Ectodermal cell (in vitro differentiated cells): ENCODE results near the gene BNC2.
A peak's percentile ranks its signal among the peaks of the same experiment; 100 is the strongest.

Experiments
- H3K27ac ChIP-seq: 2 replicates; pipeline ENCODE4 v1.7.0; 2013; ENCODE audit warnings: mild to moderate bottlenecking, low read depth, low read length; ENCODE audit not compliant: insufficient read depth, poor library complexity, severe bottlenecking
- H3K27me3 ChIP-seq: 2 replicates; pipeline ENCODE4 v1.7.0; 2013; ENCODE audit warnings: mild to moderate bottlenecking, low read length; ENCODE audit not compliant: insufficient read depth, control insufficient read depth, poor library complexity, severe bottlenecking
- H3K36me3 ChIP-seq: one replicate; pipeline ENCODE4 v1.7.0; 2013; ENCODE audit warnings: low read length; ENCODE audit not compliant: control insufficient read depth, insufficient read depth
- H3K4me1 ChIP-seq: one replicate; pipeline ENCODE4 v1.7.0; 2013; ENCODE audit warnings: low read length; ENCODE audit not compliant: control insufficient read depth, insufficient read depth
- H3K4me3 ChIP-seq: 2 replicates; pipeline ENCODE4 v1.7.0; 2013; ENCODE audit warnings: low read depth, low read length, control low read depth; ENCODE audit not compliant: insufficient read depth
- H3K9me3 ChIP-seq: 2 replicates; pipeline ENCODE4 v1.7.0; 2013; ENCODE audit warnings: mild to moderate bottlenecking, low read length, moderate library complexity; ENCODE audit not compliant: control insufficient read depth
- WGBS, 2 experiments: methylation state at CpG; one replicate each; pipeline ENCODE4 v1.1.7; 2013; ENCODE audit warnings: missing lambda C conversion rate in 2 of 2; 5-methylcytosine and 5-hydroxymethylcytosine counted together

The BNC2 gene

DNA sequence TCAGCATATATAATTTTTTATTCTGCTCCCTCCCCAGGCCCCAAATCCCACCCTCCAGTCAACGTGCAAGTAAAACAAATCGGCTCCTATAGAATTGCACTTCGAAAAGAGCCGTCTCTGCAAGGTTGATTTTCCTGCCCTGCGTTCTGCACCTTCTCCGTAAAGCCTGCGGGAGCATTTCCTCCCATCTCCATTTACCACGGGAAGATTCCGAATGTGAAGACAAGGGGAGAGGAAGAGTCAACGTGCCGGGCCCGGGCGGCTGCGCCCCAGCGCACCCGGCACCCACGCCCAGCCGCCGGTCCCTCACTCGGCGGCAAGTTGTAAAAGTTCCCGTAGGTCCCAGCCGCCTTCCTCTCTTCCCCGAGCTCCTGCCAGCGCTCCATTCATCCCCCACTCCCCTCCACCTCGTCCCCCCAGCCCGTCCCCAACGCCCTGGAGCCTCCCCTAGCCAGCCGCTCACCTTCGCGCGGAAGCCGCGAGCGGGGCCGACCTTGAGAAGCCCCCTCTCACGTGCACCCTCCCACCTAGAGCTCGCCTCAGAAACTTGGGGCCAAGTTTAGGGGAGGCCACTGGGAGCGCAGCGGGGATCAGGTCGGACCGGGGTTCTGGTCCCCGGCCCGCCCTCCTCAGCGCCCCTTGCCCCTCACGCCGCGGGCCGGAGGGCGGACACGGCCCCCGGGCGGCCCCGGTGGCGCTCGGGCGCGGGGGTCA lies 431 bp downstream of the BNC2 start:
- no peaks in the 10 kb centered on the region for H3K9me3 ChIP-seq
- no peaks in the 10 kb centered on the region for H3K36me3 ChIP-seq
- WGBS, 2 experiments, result 0% methylated on average over 58 of the region's 58 CpGs
- peaks cover 65% of the 10 kb centered on the region for H3K27me3 ChIP-seq
- H3K4me1 ChIP-seq, result peaks cover 4% of the 10 kb centered on the region
- no peak overlapping the region for H3K27ac ChIP-seq
- peak overlapping the region; percentile 72 for H3K4me3 ChIP-seq

DNA sequence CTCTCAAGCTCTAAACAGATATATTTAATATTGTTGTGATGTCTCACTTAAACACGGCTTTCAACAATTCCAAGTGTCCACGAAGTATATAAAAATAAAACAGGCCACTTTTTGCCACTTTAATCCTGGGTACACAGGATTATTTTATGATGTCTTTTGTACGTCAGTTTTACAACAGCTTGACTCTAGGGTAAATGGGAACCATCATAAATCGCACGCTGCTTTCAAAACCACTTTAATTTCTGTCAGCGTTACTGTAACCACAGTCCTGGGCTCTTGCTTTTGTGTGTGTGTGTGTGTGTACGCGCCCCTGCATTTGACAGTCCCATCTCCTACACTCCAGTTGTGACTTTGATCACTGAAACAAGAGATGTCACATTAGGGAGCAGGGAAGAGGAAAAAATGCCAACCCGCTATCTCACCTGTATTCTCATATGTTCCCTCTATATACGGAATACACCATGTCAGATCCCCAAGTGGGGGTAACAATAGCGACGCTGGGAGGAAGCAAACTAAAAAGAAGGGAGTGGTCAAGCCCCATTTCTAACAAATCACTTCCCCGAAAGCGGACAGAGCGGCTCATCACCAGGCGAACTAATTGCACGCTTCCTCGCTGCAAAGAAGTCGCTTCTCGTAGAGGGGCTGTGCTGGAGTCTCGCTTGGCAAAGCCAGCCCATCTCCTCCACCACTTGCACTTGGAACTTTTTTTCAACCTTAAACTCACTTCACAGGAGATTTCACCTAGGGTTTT lies 1.2 kb downstream of the BNC2 start:
- 11 to 16% methylated on average over 18 to 21 of the region's 21 CpGs for WGBS, 2 experiments
- peaks cover 8% of the 10 kb centered on the region for H3K4me1 ChIP-seq
- H3K27ac ChIP-seq, result no peak overlapping the region
- peak overlapping the region; percentile 72 for H3K4me3 ChIP-seq
- H3K36me3 ChIP-seq, result no peaks in the 10 kb centered on the region
- no peaks in the 10 kb centered on the region for H3K9me3 ChIP-seq
- peaks cover 65% of the 10 kb centered on the region for H3K27me3 ChIP-seq

DNA sequence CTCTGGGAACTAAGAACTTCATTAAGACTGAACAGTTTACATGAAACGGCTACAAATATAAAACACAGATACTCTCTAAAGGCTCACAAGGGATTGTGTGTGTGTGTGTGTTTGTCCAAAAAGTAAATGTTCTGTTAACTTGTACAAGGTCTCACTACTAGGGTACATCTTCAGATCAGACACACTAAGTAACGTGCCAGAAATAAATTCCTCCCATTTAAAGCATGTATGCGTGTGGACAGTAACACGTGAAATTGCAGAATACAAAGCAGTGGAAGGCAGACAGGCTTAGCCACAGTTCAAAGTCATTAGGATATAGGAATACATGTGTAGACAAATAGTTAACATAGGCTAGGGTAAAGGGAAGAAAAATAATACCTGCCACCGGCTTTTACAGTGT lies 1.8 kb downstream of the BNC2 start:
- Histone ChIP-seq H3K27ac (no peak overlapping the region), H3K27me3 (peaks cover 65% of the 10 kb centered on the region), H3K9me3 (no peaks in the 10 kb centered on the region), H3K4me1 (peaks cover 8% of the 10 kb centered on the region), H3K36me3 (no peaks in the 10 kb centered on the region), H3K4me3 (no peak overlapping the region)
- 90% methylated on average over 5 of the region's 5 CpGs for WGBS, 2 experiments

DNA sequence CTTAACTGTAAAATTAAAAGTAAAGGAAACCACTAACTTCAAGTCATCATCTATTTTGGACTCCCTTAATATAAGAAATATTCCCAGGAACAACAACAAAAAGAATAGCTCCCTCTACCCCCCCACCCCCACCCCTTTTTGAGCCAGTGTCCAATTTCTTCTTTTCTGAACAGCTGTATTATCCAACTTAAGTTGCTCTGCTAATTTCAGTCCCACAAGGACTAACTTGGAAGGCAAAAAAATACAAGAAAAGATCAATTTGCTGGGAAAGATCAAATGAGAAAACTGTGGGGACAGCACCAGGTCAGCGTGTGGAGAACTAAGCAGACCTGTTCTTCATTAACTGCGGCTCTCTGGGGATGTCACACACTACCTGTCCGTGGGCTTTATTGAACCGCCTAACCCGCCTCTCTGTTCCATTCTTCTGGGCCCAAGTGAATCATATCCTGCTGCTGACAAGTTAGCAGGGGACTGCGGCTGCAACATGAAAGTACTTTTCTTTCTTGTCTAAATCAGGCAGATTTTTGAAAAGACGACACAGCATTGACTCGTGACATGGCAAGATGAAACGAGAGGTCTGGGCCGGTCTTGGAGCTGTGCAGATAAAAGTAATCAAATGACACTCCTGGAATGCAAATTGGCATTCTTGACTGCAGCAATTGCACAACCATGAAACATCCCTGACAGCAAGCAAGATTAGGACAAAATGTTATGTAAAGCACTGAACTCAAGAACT lies 2.7 kb downstream of the BNC2 start:
- peaks cover 56% of the 10 kb centered on the region for H3K27me3 ChIP-seq
- 62 to 65% methylated on average over 10 of the region's 10 CpGs for WGBS, 2 experiments
- H3K4me3 ChIP-seq, result no peak overlapping the region
- H3K27ac ChIP-seq, result no peak overlapping the region
- H3K9me3 ChIP-seq, result no peaks in the 10 kb centered on the region
- peaks cover 8% of the 10 kb centered on the region for H3K4me1 ChIP-seq
- H3K36me3 ChIP-seq, result no peaks in the 10 kb centered on the region

DNA sequence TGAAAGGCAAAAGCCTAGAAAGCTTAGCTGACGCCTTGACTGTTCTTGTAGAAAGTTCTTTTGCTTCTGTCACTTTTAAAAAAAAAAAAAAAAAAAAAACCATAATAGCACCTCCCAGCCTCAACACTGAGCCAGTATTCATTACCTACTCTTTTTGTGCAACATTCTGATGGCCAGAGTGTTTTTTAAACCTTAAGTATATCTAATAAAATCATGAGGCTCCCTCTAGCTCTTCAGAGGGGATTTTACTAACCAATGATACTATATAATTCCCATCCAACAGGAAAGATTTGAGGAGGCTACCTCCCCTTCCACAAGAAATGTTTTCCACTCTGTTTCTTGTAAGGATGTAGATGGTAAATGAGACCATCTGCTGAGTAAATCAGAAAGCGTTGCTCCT lies 3.9 kb downstream of the BNC2 start:
- Histone ChIP-seq H3K4me3 (no peak overlapping the region), H3K4me1 (peaks cover 8% of the 10 kb centered on the region), H3K9me3 (no peaks in the 10 kb centered on the region), H3K27ac (no peak overlapping the region), H3K36me3 (no peaks in the 10 kb centered on the region), H3K27me3 (peaks cover 44% of the 10 kb centered on the region)
- 84 to 100% methylated on average over 1 of the region's 2 CpGs for WGBS, 2 experiments

DNA sequence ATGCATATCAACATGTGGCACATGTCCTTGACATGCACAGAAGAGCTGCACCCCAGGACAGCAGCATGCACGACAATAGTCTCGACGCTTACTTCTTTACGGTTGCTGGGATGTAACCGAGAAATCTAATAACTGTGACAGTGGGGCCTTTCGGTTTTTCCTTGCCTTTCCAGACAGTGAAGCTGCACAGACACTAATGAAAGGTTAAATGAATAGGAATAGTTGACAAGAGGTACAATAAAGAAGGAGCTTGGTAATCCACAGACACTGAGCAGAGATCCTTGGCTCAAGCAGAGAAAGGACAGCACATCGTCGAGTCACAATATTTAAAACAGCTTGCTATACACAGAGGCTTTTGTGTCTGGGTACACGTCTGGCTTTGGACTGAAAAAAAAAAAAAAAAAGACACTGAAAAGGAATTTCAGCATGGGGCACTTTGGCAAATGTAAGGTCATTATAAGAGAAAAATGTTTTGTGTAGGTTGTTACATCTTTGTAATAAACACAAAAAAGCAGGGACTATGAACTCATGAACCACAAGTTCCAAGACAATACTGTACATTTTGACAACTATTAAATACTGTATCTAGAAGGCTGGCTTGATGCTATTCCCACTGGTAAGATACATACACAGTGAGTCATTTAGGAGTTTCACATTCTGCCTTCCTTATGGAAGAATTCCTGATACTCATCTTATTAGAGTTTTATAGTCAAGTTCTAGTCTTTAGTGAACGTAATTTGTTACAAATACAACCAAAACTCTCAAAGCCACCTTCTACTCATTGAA lies 5.6 kb downstream of the BNC2 start:
- H3K9me3 ChIP-seq, result no peaks in the 10 kb centered on the region
- H3K4me1 ChIP-seq, result peaks cover 8% of the 10 kb centered on the region
- no peak overlapping the region for H3K4me3 ChIP-seq
- H3K27ac ChIP-seq, result no peak overlapping the region
- 55 to 57% methylated on average over 9 to 10 of the region's 10 CpGs for WGBS, 2 experiments
- peaks cover 29% of the 10 kb centered on the region for H3K27me3 ChIP-seq
- H3K36me3 ChIP-seq, result no peaks in the 10 kb centered on the region

DNA sequence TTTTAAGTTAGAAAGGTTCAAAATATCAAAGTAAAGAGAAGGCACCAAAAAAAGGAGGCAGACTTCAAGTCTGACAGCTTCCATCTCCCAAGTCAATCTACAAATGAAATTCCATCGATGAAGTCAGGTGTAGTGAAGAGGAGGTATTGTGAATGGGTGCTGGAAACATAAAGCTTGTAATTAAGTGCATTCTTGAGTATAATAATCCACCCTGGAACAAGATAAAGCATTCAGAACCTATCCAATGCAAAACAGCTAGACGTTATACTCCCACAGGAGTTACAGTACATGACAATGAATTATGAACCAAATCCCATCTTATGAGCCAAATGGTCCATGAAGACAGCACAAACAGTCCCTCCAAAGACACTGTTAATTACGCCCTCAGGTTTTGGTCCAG lies 22.3 kb downstream of the BNC2 start:
- Histone ChIP-seq H3K4me1 (no peaks in the 10 kb centered on the region), H3K36me3 (no peaks in the 10 kb centered on the region), H3K27ac (no peak overlapping the region), H3K27me3 (no peaks in the 10 kb centered on the region), H3K4me3 (no peak overlapping the region), H3K9me3 (no peaks in the 10 kb centered on the region)
- WGBS, 2 experiments, result 92 to 96% methylated on average over 2 of the region's 3 CpGs

DNA sequence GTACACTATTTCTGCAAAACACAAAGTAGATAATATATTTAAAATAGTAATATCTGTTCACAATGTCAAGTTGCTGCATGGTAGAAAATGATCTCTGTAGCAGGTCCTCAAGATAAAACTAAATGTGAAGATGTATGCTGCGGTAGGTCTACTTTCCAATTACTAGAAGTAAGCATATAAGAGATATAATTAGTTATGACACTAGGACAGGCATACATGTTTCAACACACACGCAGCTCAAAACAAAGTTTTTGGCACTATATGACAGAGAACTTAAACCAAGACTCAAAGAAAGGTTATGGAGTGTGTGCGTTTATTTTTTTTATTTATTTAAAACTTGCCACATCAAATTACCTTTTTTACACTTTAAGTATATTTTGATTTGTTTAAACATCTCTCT lies 23.5 kb downstream of the BNC2 start:
- WGBS, 2 experiments, result 100% methylated on average over 2 of the region's 3 CpGs; no CpG with 5 or more reads in 1 of the 2 experiments
- no peak overlapping the region for H3K4me3 ChIP-seq

DNA sequence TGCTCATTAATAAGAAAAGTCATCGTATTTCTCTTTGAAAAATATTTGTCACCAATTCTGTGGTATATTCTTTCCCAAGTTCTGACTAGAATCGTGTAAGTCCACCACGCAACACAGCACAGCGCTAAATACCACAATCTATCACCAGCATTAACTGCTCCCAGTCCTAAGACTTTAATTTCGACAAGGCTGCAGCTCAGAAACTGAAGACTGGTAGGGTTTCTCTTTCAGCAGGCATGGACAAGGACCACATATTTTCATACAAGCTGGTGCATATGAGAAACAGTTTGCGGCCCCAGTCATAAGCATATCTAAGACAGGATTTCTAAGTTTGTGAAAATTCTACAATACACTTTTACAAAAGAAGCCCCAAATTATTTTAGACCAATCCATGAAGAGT lies 24.1 kb downstream of the BNC2 start:
- H3K36me3 ChIP-seq, result no peaks in the 10 kb centered on the region
- 95 to 97% methylated on average over 6 of the region's 6 CpGs for WGBS, 2 experiments
- no peaks in the 10 kb centered on the region for H3K27me3 ChIP-seq
- no peak overlapping the region for H3K4me3 ChIP-seq
- H3K4me1 ChIP-seq, result no peaks in the 10 kb centered on the region
- H3K27ac ChIP-seq, result no peak overlapping the region
- H3K9me3 ChIP-seq, result no peaks in the 10 kb centered on the region

More for the DNA sequence above, 23.5 kb downstream of the BNC2 start:
- Histone ChIP-seq H3K4me1 (no peaks in the 10 kb centered on the region), H3K27me3 (no peaks in the 10 kb centered on the region), H3K36me3 (no peaks in the 10 kb centered on the region), H3K9me3 (no peaks in the 10 kb centered on the region), H3K27ac (no peak overlapping the region)
